Activated T-helper 2 cell treated with anti-CD3 and anti-CD28 coated beads, Interferon-gamma antibody, Interleukin-2, Interleukin-4, amounts not matched to agents 10 μg/mL and 5 μg/mL and 100 μg/mL, durations not matched to agents 14 hours and 24 hours and 36 hours (primary cell): Measurements from ENCODE around the gene SLC6A1. TPM values are rescaled to one million over a fixed set of nuclear protein-coding genes. Genes with fewer than 3 reads are reported as not detected.

Experiments
- DNase-seq: peaks from one replicate; pipeline ENCODE4 v3.0.0; 2021; ENCODE audit warnings: low spot score
- H3K27ac Mint-ChIP-seq: one replicate; pipeline ENCODE4 v1.8.0; 2021; ENCODE audit warnings: mixed read lengths
- H3K27me3 Mint-ChIP-seq: one replicate; pipeline ENCODE4 v1.8.0; 2021; ENCODE audit warnings: low read depth, mixed read lengths
- H3K36me3 Mint-ChIP-seq: one replicate; pipeline ENCODE4 v1.8.0; 2021; ENCODE audit warnings: low read depth, mixed read lengths
- H3K4me1 Mint-ChIP-seq: one replicate; pipeline ENCODE4 v1.8.0; 2021; ENCODE audit warnings: low read depth, mixed read lengths
- H3K4me3 Mint-ChIP-seq: one replicate; pipeline ENCODE4 v1.8.0; 2021; ENCODE audit warnings: low read depth, mild to moderate bottlenecking, moderate library complexity, mixed read lengths
- H3K9me3 Mint-ChIP-seq: one replicate; pipeline ENCODE4 v1.8.0; 2021; ENCODE audit warnings: mixed read lengths
- intact Hi-C: fragments of 100-400 bp; cut with micrococcal nuclease; formaldehyde crosslinking; loops from one replicate; pipeline ENCODE4 v1.15.1; 2023
- total RNA-seq: library from RNA; stranded (reverse); gene quantifications from 2 replicates; pipeline ENCODE4 v1.2.3, GENCODE V29; 2022

Gene SLC6A1
- total RNA-seq, 1 donor from 2014 or later = not detected

- intact Hi-C loops = no loop called here
- no peaks in the 10 kb centered on the region for H3K4me1 Mint-ChIP-seq
- no peak overlapping the region for H3K4me3 Mint-ChIP-seq
- H3K27me3 Mint-ChIP-seq = peaks cover 5% of the 10 kb centered on the region
- no peaks in the 10 kb centered on the region for H3K9me3 Mint-ChIP-seq
- DNase-seq = no peak
- H3K36me3 Mint-ChIP-seq = no peaks in the 10 kb centered on the region
- no peak overlapping the region for H3K27ac Mint-ChIP-seq
Observed at GRCh38 chr3:11002371-11002807, 9.8 kb downstream of the SLC6A1 start.

GRCh38 chr3:11004563-11004962 lies 12.0 kb downstream of the SLC6A1 start:
- Mint-ChIP-seq H3K27ac (no peak overlapping the region), H3K9me3 (no peaks in the 10 kb centered on the region), H3K27me3 (peaks cover 1% of the 10 kb centered on the region), H3K36me3 (no peaks in the 10 kb centered on the region), H3K4me1 (no peaks in the 10 kb centered on the region), H3K4me3 (no peak overlapping the region)
- DNase-seq = no peak
- intact Hi-C loops = no loop called here

- Mint-ChIP-seq H3K27ac (no peak overlapping the region), H3K4me3 (no peak overlapping the region), H3K36me3 (no peaks in the 10 kb centered on the region), H3K27me3 (no peaks in the 10 kb centered on the region), H3K9me3 (no peaks in the 10 kb centered on the region), H3K4me1 (no peaks in the 10 kb centered on the region)
- no peak for DNase-seq
- intact Hi-C loops = no loop called here
Observed at GRCh38 chr3:11005686-11006256, 13.2 kb downstream of the SLC6A1 start.

- Mint-ChIP-seq H3K9me3 (no peaks in the 10 kb centered on the region), H3K4me3 (no peak overlapping the region), H3K36me3 (no peaks in the 10 kb centered on the region), H3K27ac (no peak overlapping the region), H3K4me1 (no peaks in the 10 kb centered on the region), H3K27me3 (no peaks in the 10 kb centered on the region)
- no peak for DNase-seq
- intact Hi-C loops = no loop called here
Observed at GRCh38 chr3:11006986-11007933, 14.7 kb downstream of the SLC6A1 start.

- DNase-seq = no peak
- no peaks in the 10 kb centered on the region for H3K27me3 Mint-ChIP-seq
- H3K36me3 Mint-ChIP-seq = no peaks in the 10 kb centered on the region
- intact Hi-C loops = no loop called here
- H3K4me3 Mint-ChIP-seq = no peak overlapping the region
- H3K9me3 Mint-ChIP-seq = no peaks in the 10 kb centered on the region
- no peaks in the 10 kb centered on the region for H3K4me1 Mint-ChIP-seq
- H3K27ac Mint-ChIP-seq = no peak overlapping the region
Observed at GRCh38 chr3:11009898-11010297, 17.4 kb downstream of the SLC6A1 start.

GRCh38 chr3:11010426-11011165 lies 18.0 kb downstream of the SLC6A1 start:
- H3K27ac Mint-ChIP-seq = no peak overlapping the region
- H3K4me1 Mint-ChIP-seq = no peaks in the 10 kb centered on the region
- H3K9me3 Mint-ChIP-seq = no peaks in the 10 kb centered on the region
- no peaks in the 10 kb centered on the region for H3K27me3 Mint-ChIP-seq
- intact Hi-C loops = no loop called here
- DNase-seq = no peak
- no peaks in the 10 kb centered on the region for H3K36me3 Mint-ChIP-seq
- no peak overlapping the region for H3K4me3 Mint-ChIP-seq

- Mint-ChIP-seq H3K27me3 (no peaks in the 10 kb centered on the region), H3K27ac (no peak overlapping the region), H3K4me1 (no peaks in the 10 kb centered on the region), H3K9me3 (no peaks in the 10 kb centered on the region), H3K36me3 (no peaks in the 10 kb centered on the region), H3K4me3 (no peak overlapping the region)
- intact Hi-C loops = no loop called here
- no peak for DNase-seq
Observed at GRCh38 chr3:11014253-11014652, 21.7 kb downstream of the SLC6A1 start.

GRCh38 chr3:11014752-11015151 lies 22.2 kb downstream of the SLC6A1 start:
- Mint-ChIP-seq H3K27me3 (no peaks in the 10 kb centered on the region), H3K9me3 (no peaks in the 10 kb centered on the region), H3K27ac (no peak overlapping the region), H3K4me3 (no peak overlapping the region), H3K36me3 (no peaks in the 10 kb centered on the region), H3K4me1 (no peaks in the 10 kb centered on the region)
- DNase-seq = no peak
- intact Hi-C loops = no loop called here

- Mint-ChIP-seq H3K27ac (no peak overlapping the region), H3K27me3 (no peaks in the 10 kb centered on the region), H3K9me3 (no peaks in the 10 kb centered on the region), H3K36me3 (no peaks in the 10 kb centered on the region), H3K4me1 (no peaks in the 10 kb centered on the region), H3K4me3 (no peak overlapping the region)
- no peak for DNase-seq
- intact Hi-C loops = no loop called here
Observed at GRCh38 chr3:11015369-11015768, 22.8 kb downstream of the SLC6A1 start.

GRCh38 chr3:11016727-11017126 lies 24.2 kb downstream of the SLC6A1 start:
- no peak overlapping the region for H3K27ac Mint-ChIP-seq
- no peak overlapping the region for H3K4me3 Mint-ChIP-seq
- intact Hi-C loops = no loop called here
- H3K27me3 Mint-ChIP-seq = no peaks in the 10 kb centered on the region
- no peak for DNase-seq
- H3K36me3 Mint-ChIP-seq = no peaks in the 10 kb centered on the region
- H3K9me3 Mint-ChIP-seq = no peaks in the 10 kb centered on the region
- H3K4me1 Mint-ChIP-seq = no peaks in the 10 kb centered on the region

GRCh38 chr3:11019116-11019819 lies 26.7 kb downstream of the SLC6A1 start:
- H3K4me1 Mint-ChIP-seq = no peaks in the 10 kb centered on the region
- no peak for DNase-seq
- H3K27ac Mint-ChIP-seq = no peak overlapping the region
- H3K9me3 Mint-ChIP-seq = no peaks in the 10 kb centered on the region
- intact Hi-C loops = no loop called here
- no peaks in the 10 kb centered on the region for H3K27me3 Mint-ChIP-seq
- no peaks in the 10 kb centered on the region for H3K36me3 Mint-ChIP-seq
- H3K4me3 Mint-ChIP-seq = no peak overlapping the region

- no peaks in the 10 kb centered on the region for H3K9me3 Mint-ChIP-seq
- H3K27ac Mint-ChIP-seq = no peak overlapping the region
- no peak for DNase-seq
- H3K4me1 Mint-ChIP-seq = no peaks in the 10 kb centered on the region
- H3K4me3 Mint-ChIP-seq = no peak overlapping the region
- H3K36me3 Mint-ChIP-seq = no peaks in the 10 kb centered on the region
- intact Hi-C loops = no loop called here
- no peaks in the 10 kb centered on the region for H3K27me3 Mint-ChIP-seq
Observed at GRCh38 chr3:11020764-11021163, 28.2 kb downstream of the SLC6A1 start.
